Ramos (cell line): Measurements from ENCODE around the gene RNGTT.

ENCODE experiments used
- in situ Hi-C: fragments of 300-500 bp; cut with MboI; formaldehyde crosslinking; loops from one replicate; pipeline ENCODE4 v1.14.3; 2022; ENCODE audit warnings: low sequenced_read_pairs; ENCODE audit not compliant: unreplicated experiment

Gene RNGTT

GRCh38 chr6:88680654-88681053 lies 282.8 kb downstream of the RNGTT start:
- in situ Hi-C loops = no loop called here

GRCh38 chr6:88679841-88680240 lies 283.6 kb downstream of the RNGTT start:
- in situ Hi-C loops = no loop called here

- in situ Hi-C loops = no loop called here
Observed at GRCh38 chr6:88677356-88677755, 286.1 kb downstream of the RNGTT start.

- in situ Hi-C loops = no loop called here
Observed at GRCh38 chr6:88671624-88672023, 291.8 kb downstream of the RNGTT start.

GRCh38 chr6:88670369-88670768 lies 293.0 kb downstream of the RNGTT start:
- in situ Hi-C loops = no loop called here

GRCh38 chr6:88669475-88669874 lies 293.9 kb downstream of the RNGTT start:
- in situ Hi-C loops = no loop called here

- in situ Hi-C loops = no loop called here
Observed at GRCh38 chr6:88666901-88667300, 296.5 kb downstream of the RNGTT start.

- in situ Hi-C loops = no loop called here
Observed at GRCh38 chr6:88665131-88665530, 298.3 kb downstream of the RNGTT start.

- in situ Hi-C loops = no loop called here
Observed at GRCh38 chr6:88663801-88664200, 299.6 kb downstream of the RNGTT start.

GRCh38 chr6:88662653-88663174 lies 300.7 kb downstream of the RNGTT start:
- in situ Hi-C loops = no loop called here

- in situ Hi-C loops = no loop called here
Observed at GRCh38 chr6:88662163-88662580, 301.2 kb downstream of the RNGTT start.

GRCh38 chr6:88661136-88661535 lies 302.3 kb downstream of the RNGTT start:
- in situ Hi-C loops = no loop called here

GRCh38 chr6:88655586-88655985 lies 307.8 kb downstream of the RNGTT start:
- in situ Hi-C loops = no loop called here

GRCh38 chr6:88653936-88654335 lies 309.5 kb downstream of the RNGTT start:
- in situ Hi-C loops = no loop called here

- in situ Hi-C loops = no loop called here
Observed at GRCh38 chr6:88651400-88651799, 312.0 kb downstream of the RNGTT start.

GRCh38 chr6:88650979-88651378 lies 312.4 kb downstream of the RNGTT start:
- in situ Hi-C loops = no loop called here

- in situ Hi-C loops = no loop called here
Observed at GRCh38 chr6:88650029-88650619, 313.3 kb downstream of the RNGTT start.

GRCh38 chr6:88641178-88641903 lies 322.1 kb downstream of the RNGTT start:
- in situ Hi-C loops = no loop called here

- in situ Hi-C loops = no loop called here
Observed at GRCh38 chr6:88637761-88638545, 325.5 kb downstream of the RNGTT start.

- in situ Hi-C loops = no loop called here
Observed at GRCh38 chr6:88636871-88637270, 326.5 kb downstream of the RNGTT start.

GRCh38 chr6:88633782-88634181 lies 329.6 kb downstream of the RNGTT start:
- in situ Hi-C loops = no loop called here
